Measurements from ENCODE around the gene CLEC11A. TPM values are rescaled to one million over a fixed set of nuclear protein-coding genes. Genes with fewer than 3 reads are reported as not detected.
A peak's percentile ranks its signal among the peaks of the same experiment; 100 is the strongest.

Gene CLEC11A
- 22.3 TPM for polyA plus RNA-seq (ENCODE audit: insufficient read length)
- long read RNA-seq, donor 1, transcript CLEC11A-201 (4 exons, 1,419 nt), result major isoform, 27 of 36 reads
- long read RNA-seq, donor 1, partial matches to known transcripts, result 9 of 36 reads
- long read RNA-seq, donor 1, other reads (novel, unspliced or antisense), result 0 of 36 reads
- long read RNA-seq, donor 2, transcript CLEC11A-201 (4 exons, 1,419 nt), result major isoform, 19 of 19 reads
- long read RNA-seq, donor 2, partial matches to known transcripts, result 0 of 19 reads
- long read RNA-seq, donor 2, other reads (novel, unspliced or antisense), result 0 of 19 reads
- long read RNA-seq, donor 3, transcript CLEC11A-201 (4 exons, 1,419 nt), result major isoform, 5 of 31 reads
- long read RNA-seq, donor 3, partial matches to known transcripts, result 26 of 31 reads
- long read RNA-seq, donor 3, other reads (novel, unspliced or antisense), result 0 of 31 reads
- long read RNA-seq, donor 4, partial matches to known transcripts, result 0 of 2 reads
- long read RNA-seq, donor 4, other reads (novel, unspliced or antisense), result 0 of 2 reads
- long read RNA-seq, donor 5, transcript CLEC11A-201 (4 exons, 1,419 nt), result major isoform, 26 of 104 reads
- long read RNA-seq, donor 5, partial matches to known transcripts, result 77 of 104 reads
- long read RNA-seq, donor 5, other reads (novel, unspliced or antisense), result 0 of 104 reads
- long read RNA-seq, donor 6, transcript CLEC11A-201 (4 exons, 1,419 nt), result major isoform, 15 of 22 reads
- long read RNA-seq, donor 6, partial matches to known transcripts, result 7 of 22 reads
- long read RNA-seq, donor 6, other reads (novel, unspliced or antisense), result 0 of 22 reads
- long read RNA-seq, donor 7, transcript CLEC11A-201 (4 exons, 1,419 nt), result major isoform, 24 of 34 reads
- long read RNA-seq, donor 7, partial matches to known transcripts, result 10 of 34 reads
- long read RNA-seq, donor 7, other reads (novel, unspliced or antisense), result 0 of 34 reads
- long read RNA-seq, donor 8, partial matches to known transcripts, result 0 of 3 reads
- long read RNA-seq, donor 8, other reads (novel, unspliced or antisense), result 0 of 3 reads

DNA sequence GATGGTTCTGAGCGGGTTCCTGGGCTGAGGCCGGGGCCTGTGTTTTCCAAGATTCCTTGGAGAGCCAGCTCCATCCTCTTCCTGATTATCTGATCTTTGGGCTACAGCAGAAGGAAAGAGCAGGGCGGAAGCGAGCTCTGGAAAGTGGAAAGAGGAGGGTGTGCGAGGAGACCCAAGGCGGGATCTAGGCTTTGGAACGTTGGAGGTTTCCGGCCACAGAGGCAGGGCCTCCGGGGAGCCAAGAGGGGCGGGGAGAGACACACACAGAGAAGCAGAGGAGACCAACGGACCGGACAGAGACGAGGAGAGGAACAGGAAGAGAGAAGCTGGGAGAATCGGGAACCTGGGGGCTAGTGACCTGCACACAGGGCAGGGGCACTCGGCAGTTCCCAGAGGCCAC lies at the start of gene CLEC11A:
Gene CLEC11A (plus strand): TSS at position 296 of the 400 bp plus-strand sequence. CDS start 162 bp downstream, outside the sequence.
- no peak for DNase-seq

DNA sequence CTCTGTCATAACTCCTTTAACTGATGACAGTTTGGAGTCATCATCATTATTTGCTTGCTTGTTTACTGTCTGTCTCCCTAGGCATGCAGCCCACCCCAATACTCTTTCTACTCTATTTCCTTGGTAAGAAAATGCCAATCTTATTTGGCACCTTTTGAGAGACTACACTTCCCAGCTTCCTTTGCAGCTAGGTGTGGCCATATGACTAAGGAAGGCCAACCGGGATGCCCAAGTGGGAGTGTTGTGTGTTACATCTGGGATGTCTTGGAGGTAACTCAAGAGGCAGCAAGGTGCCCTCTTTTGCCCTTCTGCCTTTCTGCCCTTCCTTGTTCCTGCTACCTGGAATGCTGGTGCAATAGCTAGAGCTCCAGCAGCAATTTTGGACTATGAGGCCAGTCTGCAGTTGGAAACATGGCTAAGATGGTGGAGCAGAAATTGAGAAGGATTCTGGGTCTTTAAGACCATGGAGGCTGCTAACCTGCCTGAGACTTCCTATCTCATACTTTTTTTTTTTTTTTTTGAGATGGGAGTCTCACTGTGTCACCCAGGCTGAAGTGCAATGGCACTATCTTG lies 46.5 kb upstream of the CLEC11A start:
- DNase-seq, result no peak

- no peak for DNase-seq
These were observed 45.5 kb upstream of the CLEC11A start for GRCh38 chr19:50677636-50678035.

- DNase-seq, result no peak
These were observed 44.8 kb upstream of the CLEC11A start for GRCh38 chr19:50678323-50678722.

GRCh38 chr19:50679177-50680125 lies 43.7 kb upstream of the CLEC11A start:
- peak; percentile 55 for DNase-seq

DNA sequence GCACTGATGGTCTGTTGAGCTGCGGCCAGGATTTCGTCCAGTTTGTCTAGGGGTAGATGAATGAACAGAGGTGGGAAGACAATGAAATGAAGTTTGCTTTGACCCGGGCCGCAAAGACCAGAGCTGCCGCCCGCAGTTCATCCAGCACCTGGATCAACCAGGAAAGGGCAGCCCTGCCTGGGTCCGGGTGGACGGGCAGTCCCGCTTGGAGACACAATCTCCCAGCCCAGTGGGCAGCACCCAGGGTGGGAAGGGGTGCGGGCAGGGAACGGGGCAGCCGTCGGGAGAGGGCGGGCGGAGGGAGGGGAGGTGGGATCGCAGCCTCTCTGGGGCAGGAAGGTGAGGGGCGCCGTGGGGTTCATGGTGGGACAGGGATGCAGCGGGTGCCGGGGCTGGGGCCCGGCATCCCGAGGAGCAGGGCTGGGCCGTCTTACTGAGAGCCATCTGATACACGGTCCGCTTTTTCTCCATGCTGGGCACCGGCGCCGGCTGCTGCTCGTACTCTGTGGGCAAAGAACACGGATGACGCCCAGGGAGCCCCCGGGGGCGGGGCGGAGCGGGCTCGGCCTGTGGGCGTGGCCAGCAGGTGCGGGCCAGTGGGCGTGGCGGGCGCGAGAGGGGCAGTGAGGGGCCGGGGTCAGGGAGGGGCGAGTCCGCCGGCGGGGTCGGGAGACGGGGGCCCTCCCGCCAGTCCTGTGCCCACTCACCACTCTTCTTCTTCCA lies 36.7 kb upstream of the CLEC11A start:
- no peak for DNase-seq

- DNase-seq, result no peak
These were observed 34.4 kb upstream of the CLEC11A start for GRCh38 chr19:50688766-50689165.

DNA sequence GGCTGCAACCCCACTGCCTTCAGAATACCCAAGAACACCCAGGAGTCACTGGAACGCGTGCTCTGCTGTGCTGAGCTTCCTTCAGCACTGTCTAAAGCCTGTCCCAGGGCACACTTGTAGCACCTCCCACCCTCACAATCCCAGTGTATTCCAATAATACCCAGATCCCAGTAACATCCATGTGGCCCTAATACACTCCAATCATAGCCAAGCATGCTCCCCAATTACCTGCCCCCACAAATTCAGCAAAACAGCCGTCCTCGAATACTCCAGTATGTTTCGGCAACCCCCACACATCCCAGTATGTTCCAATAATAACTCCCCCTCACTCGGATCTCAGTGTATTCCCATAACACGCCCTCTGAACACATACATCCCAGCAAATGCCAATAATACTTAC lies 32.7 kb upstream of the CLEC11A start:
- no peak for DNase-seq

- DNase-seq, result no peak
These were observed 29.8 kb upstream of the CLEC11A start for GRCh38 chr19:50693064-50693975.

- no peak for DNase-seq
These were observed 28.4 kb upstream of the CLEC11A start for GRCh38 chr19:50694815-50695145.

- peak; percentile 44 for DNase-seq
These were observed 27.7 kb upstream of the CLEC11A start for GRCh38 chr19:50695251-50696093.

DNA sequence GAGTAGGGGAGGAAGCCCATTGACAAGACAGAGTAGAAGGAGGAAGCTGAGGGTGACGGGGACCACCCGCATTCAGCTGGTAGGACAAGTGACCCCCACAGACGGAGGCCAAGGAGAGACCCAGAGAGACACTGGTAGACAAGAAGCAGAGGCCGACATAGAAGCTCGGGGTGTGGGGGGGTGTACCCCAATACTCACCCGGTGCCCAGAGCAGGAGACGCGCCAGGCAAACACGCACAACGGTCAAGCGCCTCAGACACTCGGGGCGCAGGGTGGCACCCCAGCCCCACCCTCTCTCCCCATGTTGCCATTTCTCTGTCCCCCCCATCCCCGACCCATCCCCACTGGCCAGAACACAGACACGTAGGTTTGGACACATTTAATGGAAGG lies 27.1 kb upstream of the CLEC11A start:
- no peak for DNase-seq

DNA sequence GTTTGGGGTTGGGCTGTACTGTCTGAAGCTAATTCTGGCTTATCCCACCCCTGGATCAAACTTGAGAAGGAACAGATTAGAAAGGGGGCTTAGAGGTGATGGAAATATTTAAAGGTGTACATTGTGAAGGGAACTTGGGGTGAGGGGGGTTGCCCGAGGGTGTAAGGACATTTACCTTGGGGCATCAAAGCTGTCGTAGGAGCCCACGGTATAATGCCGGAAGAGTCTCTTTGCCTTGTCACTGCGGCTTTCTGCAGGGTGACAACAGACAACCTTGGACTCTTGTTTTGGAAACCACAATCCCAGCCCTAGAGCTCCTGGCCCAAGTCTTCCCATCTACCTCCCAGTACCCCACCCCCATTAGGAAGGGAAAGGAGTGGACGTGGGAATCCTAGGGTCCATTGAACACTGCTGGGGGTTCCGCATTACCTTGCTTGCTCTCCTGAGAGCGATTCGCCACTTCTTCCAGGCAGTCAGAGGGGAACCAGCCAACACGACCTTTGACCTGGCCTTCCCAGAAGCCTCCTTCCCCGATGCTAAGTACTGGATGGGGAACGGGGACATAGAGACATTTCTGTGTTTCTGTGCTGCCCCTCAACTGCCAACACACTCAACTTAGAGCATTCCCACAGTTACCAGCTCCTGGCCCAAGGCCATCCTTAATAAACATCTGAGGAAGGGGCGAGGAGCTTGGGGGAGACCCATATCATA lies 25.6 kb upstream of the CLEC11A start:
- no peak for DNase-seq

GRCh38 chr19:50701367-50701985 lies 21.7 kb upstream of the CLEC11A start:
- DNase-seq, result no peak

- no peak for DNase-seq
These were observed 20.9 kb upstream of the CLEC11A start for GRCh38 chr19:50702158-50702870.
